Panc1 (cell line): ENCODE results near the gene GRIK4. TPM values are rescaled to one million over a fixed set of nuclear protein-coding genes. Genes with fewer than 3 reads are reported as not detected.
"Not testable (repeated sequence)": the region's sequence is repeated elsewhere in the genome, so short reads cannot be mapped to it uniquely, and the experiment has no call there.

Experiments used
- ATAC-seq: fragments of 200-7000 bp; cut with Tn5 transposase; 2 replicates; pipeline ENCODE4 v1.9.1; 2020; ENCODE audit warnings: mild to moderate bottlenecking, moderate library complexity
- BruUV-seq: library from RNA; stranded (reverse); fragments of 400-500 nt; replicated peaks from 2 replicates; lab custom pipeline; 2021; lab: Mats Ljungman, UMichigan
- CTCF ChIA-PET: fragments of 300-600 bp; sonication (Branson Sonifier 250); formaldehyde crosslinking; loops from one replicate; lab custom pipeline; 2022; ENCODE audit warnings: antibody characterized with exemption; lab: Charles Lee
- POLR2A ChIA-PET: fragments of 300-600 bp; sonication (Branson Sonifier 250); formaldehyde crosslinking; loops from one replicate; lab custom pipeline; 2022; ENCODE audit warnings: antibody characterized with exemption; lab: Charles Lee
- DNase-seq: peaks from one replicate; pipeline ENCODE4 v3.0.0-alpha.2; 2010; ENCODE audit warnings: low read depth, low spot score
- H3K27ac ChIP-seq: 2 replicates; pipeline ENCODE4 v1.5.1; 2011; ENCODE audit warnings: mild to moderate bottlenecking, low read length, inconsistent platforms
- H3K27me3 ChIP-seq: fragments of 200-500 bp; sonication (Bioruptor generic); 2 replicates; pipeline ENCODE4 v1.6.0; 2014; ENCODE audit warnings: low read length, inconsistent platforms; ENCODE audit not compliant: control insufficient read depth, insufficient read depth
- H3K36me3 ChIP-seq: fragments of 200-500 bp; sonication (Bioruptor generic); 2 replicates; pipeline ENCODE4 v1.5.1; 2014; ENCODE audit warnings: inconsistent platforms, mild to moderate bottlenecking, low read length, moderate library complexity; ENCODE audit not compliant: control insufficient read depth, insufficient read depth
- H3K4me1 ChIP-seq: 2 replicates; pipeline ENCODE4 v1.5.1; 2011; ENCODE audit warnings: inconsistent platforms, mild to moderate bottlenecking, low read length, moderate library complexity; ENCODE audit not compliant: control insufficient read depth, insufficient read depth
- H3K4me3 ChIP-seq, 2 experiments: 2 replicates each; pipeline ENCODE4 v1.5.1; 2011 to 2012; ENCODE audit warnings: low read depth in 2 of 2, low read length in 2 of 2, mild to moderate bottlenecking in 2 of 2, inconsistent platforms in 1 of 2, moderate library complexity in 1 of 2
- H3K9me3 ChIP-seq: fragments of 200-500 bp; sonication (Bioruptor generic); 2 replicates; pipeline ENCODE4 v1.5.1; 2014; ENCODE audit warnings: low read depth, mild to moderate bottlenecking, inconsistent platforms, low read length, moderate library complexity; ENCODE audit not compliant: control insufficient read depth, insufficient read depth
- CTCF ChIP-seq: fragments of 450-650 bp; IDR thresholded peaks from 2 replicates; pipeline ENCODE4 v1.5.1; 2017; ENCODE audit warnings: mild to moderate bottlenecking
- POLR2AphosphoS5 ChIP-seq: IDR thresholded peaks from 2 replicates; pipeline ENCODE4 v1.6.1; 2012; ENCODE audit warnings: mild to moderate bottlenecking, low read depth, low read length, moderate library complexity
- REST ChIP-seq, 2 experiments: IDR thresholded peaks; 2 replicates each; pipeline ENCODE4 v1.6.1; 2011 to 2012; ENCODE audit warnings: low read depth in 2 of 2, control low read depth in 1 of 2, low read length in 1 of 2, mild to moderate bottlenecking in 1 of 2, moderate library complexity in 1 of 2; ENCODE audit not compliant: insufficient read depth in 1 of 2
- SIN3A ChIP-seq: IDR thresholded peaks from 2 replicates; pipeline ENCODE4 v1.6.1; 2012; ENCODE audit warnings: low read depth, mild to moderate bottlenecking, low read length, moderate library complexity, borderline replicate concordance; ENCODE audit not compliant: insufficient read depth
- TCF7L2 ChIP-seq: IDR thresholded peaks from 2 replicates; pipeline ENCODE4 v1.6.1; 2011; ENCODE audit warnings: mild to moderate bottlenecking, low read depth, low read length, inconsistent platforms
- in situ Hi-C: cut with HindIII; loops from 2 replicates; pipeline ENCODE4 v1.10.0; 2016; ENCODE audit warnings: low sequenced_read_pairs, low pct_unique_long_range_greater_than_20kb
- intact Hi-C: fragments of 100-400 bp; cut with micrococcal nuclease; formaldehyde crosslinking; loops from one replicate; pipeline ENCODE4 v1.10.0; 2022; ENCODE audit not compliant: unreplicated experiment
- total RNA-seq: library from RNA; stranded (reverse); gene quantifications from one replicate; pipeline ENCODE4 v1.2.1, GENCODE V29; 2021; ENCODE audit not compliant: unreplicated experiment

The GRIK4 gene
- total RNA-seq, 1 experiment from 2014 or later = 0.62 TPM

DNA sequence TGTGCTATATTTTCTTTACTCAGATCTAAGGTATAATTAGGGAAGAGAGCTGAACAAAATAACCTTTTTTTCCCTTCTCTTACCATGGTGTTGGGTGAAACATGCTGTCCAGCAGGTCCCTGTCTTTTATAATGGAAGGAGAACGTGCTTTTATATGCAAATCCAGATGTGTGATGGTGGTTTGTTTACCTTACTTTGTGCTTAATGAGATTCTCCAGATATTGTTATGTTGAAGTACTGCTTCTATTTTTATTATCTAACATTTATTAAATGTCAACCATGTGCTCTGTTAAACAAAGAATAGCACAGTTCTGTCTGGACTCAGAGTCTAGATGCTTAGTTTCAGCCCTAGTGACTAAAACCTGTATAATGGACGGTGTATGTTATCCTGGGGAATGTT, 10.1 kb upstream of the GRIK4 start:
- no peak for ATAC-seq
- TF ChIP-seq REST (IDR thresholded peaks at IDR 0.05; ENCODE audit: insufficient read depth in 1 of 2, low read depth in 2 of 2, low read length in 1 of 2) = no peak
- no peak for TF ChIP-seq SIN3A
- no peak for TF ChIP-seq POLR2AphosphoS5
- no peak for TF ChIP-seq CTCF
- no peak for TF ChIP-seq TCF7L2
- BruUV-seq = no TSS peak
- POLR2A ChIA-PET = no interaction called here
- Histone ChIP-seq H3K4me3 (no peak overlapping the region), H3K36me3 (no peaks in the 10 kb centered on the region), H3K9me3 (no peaks in the 10 kb centered on the region), H3K4me1 (no peaks in the 10 kb centered on the region; the same call in 1 of the 2 replicates), H3K27ac (no peak overlapping the region), H3K27me3 (no peaks in the 10 kb centered on the region)
- CTCF ChIA-PET = no interaction called here
- in situ Hi-C loops (no loop called here), intact Hi-C loops (no loop called here)
- no peak for DNase-seq

- TF ChIP-seq SIN3A = no peak
- Histone ChIP-seq H3K9me3 (no peaks in the 10 kb centered on the region), H3K27me3 (no peaks in the 10 kb centered on the region), H3K27ac (no peak overlapping the region), H3K4me3 (no peak overlapping the region), H3K36me3 (no peaks in the 10 kb centered on the region), H3K4me1 (no peaks in the 10 kb centered on the region; the same call in 1 of the 2 replicates)
- no peak for DNase-seq
- intact Hi-C loops = no loop called here
- no peak for ATAC-seq
- ChIA-PET POLR2A (no interaction called here), CTCF (interaction anchor here (0.5 kb wide), 1 partner anchor 355 kb away, joined by 3 read pairs; no protein-coding TSS in a partner anchor)
- in situ Hi-C loops = no loop called here
- no TSS peak for BruUV-seq
Observed at GRCh38 chr11:120501976-120502755, 9.4 kb upstream of the GRIK4 start.

DNA sequence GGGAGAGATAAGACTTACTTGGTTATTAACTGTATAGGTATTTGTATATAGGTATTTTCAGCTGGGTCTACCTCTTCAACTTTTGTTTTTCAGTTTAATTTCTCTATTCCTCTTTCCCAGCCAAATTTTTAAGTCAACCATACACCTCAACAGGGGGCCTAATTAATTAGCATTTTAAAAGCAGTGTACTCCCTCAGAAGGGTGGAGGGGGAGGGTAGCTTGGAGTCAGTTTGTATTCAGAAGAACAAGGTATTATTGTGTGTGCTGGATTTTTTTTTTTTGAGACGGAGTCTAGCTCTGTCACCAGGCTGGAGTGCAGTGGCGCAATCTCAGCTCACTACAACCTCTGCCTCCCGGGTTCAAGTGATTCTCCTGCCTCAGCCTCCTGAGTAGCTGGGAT, 8.0 kb upstream of the GRIK4 start:
- CTCF ChIA-PET = interaction anchor here (0.6 kb wide), 1 partner anchor 168 kb away, joined by 6 read pairs; no protein-coding TSS in a partner anchor
- H3K27me3 ChIP-seq, H3K36me3 ChIP-seq, in situ Hi-C loops, H3K27ac ChIP-seq, H3K4me3 ChIP-seq, intact Hi-C loops, H3K9me3 ChIP-seq, DNase-seq, POLR2A ChIA-PET, BruUV-seq, H3K4me1 ChIP-seq, ATAC-seq: not testable (repeated sequence)
